HAP-1 (cell line): Measurements from ENCODE around the gene CDIP1.

ENCODE experiments used
- DNase-seq, 2 experiments: peaks; one replicate each; pipeline ENCODE4 v3.0.0-alpha.2; 2016 to 2020; ENCODE audit warnings: low spot score in 2 of 2
- H3K27me3 ChIP-seq: fragments of 250-450 bp; sonication (Bioruptor Pico); 2 replicates; pipeline ENCODE4 v1.5.1; 2020; ENCODE audit warnings: low read depth, mild to moderate bottlenecking, moderate library complexity
- H3K36me3 ChIP-seq: fragments of 250-450 bp; sonication (Bioruptor Pico); replicated peaks from 2 replicates; pipeline ENCODE4 v1.5.1; 2020; ENCODE audit warnings: mild to moderate bottlenecking
- H3K4me1 ChIP-seq: fragments of 250-450 bp; sonication (Bioruptor Pico); 2 replicates; pipeline ENCODE4 v1.5.1; 2020; ENCODE audit warnings: mild to moderate bottlenecking
- H3K4me3 ChIP-seq: fragments of 250-450 bp; sonication (Bioruptor Pico); 2 replicates; pipeline ENCODE4 v1.5.1; 2020; ENCODE audit warnings: mild to moderate bottlenecking, moderate library complexity
- H3K9me3 ChIP-seq: fragments of 250-450 bp; sonication (Bioruptor Pico); 2 replicates; pipeline ENCODE4 v1.5.1; 2020; ENCODE audit warnings: mild to moderate bottlenecking, moderate library complexity
- in situ Hi-C: fragments of 300-500 bp; cut with MboI; formaldehyde crosslinking; loops from 3 replicates; pipeline ENCODE4 v1.14.3; 2020; ENCODE audit warnings: low sequenced_read_pairs, inconsistent platforms, mixed read lengths

CDIP1 gene

GRCh38 chr16:4460936-4461249, 77.7 kb downstream of the CDIP1 start:
- in situ Hi-C loops: no loop called here
- Histone ChIP-seq H3K27me3 (no peaks in the 10 kb centered on the region), H3K4me1 (no peaks in the 10 kb centered on the region), H3K4me3 (no peak overlapping the region), H3K36me3 (peaks cover 57% of the 10 kb centered on the region), H3K9me3 (no peaks in the 10 kb centered on the region)
- no peak for DNase-seq
